ENCODE measurements around the gene IL1B.
"Not testable (repeated sequence)": the region's sequence is repeated elsewhere in the genome, so short reads cannot be mapped to it uniquely, and the experiment has no call there.

The IL1B gene

GRCh38 chr2:112835061-112835501 is 1.5 kb downstream of the IL1B start:
- Histone ChIP-seq H3F3A (ENCODE audit: control insufficient read depth, insufficient read depth) (no peaks in the 10 kb centered on the region), H3K27ac (ENCODE audit: low read depth, low read length) (no peak overlapping the region), H3K4me2 (ENCODE audit: low read length) (no peak overlapping the region), H3K9me3 (ENCODE audit: control insufficient read depth, insufficient read depth, low read length) (no peaks in the 10 kb centered on the region), H3K79me2 (ENCODE audit: control insufficient read depth, low read length) (no peaks in the 10 kb centered on the region), H3K4me1 (ENCODE audit: control insufficient read depth, low read length) (no peaks in the 10 kb centered on the region), H3K36me3 (ENCODE audit: control insufficient read depth, low read length) (no peaks in the 10 kb centered on the region), H3K4me3 (ENCODE audit: low read length) (no peak overlapping the region), H3K9me2 (replicated peaks; ENCODE audit: control insufficient read depth, low read length) (no peaks in the 10 kb centered on the region), H4K20me1 (ENCODE audit: control insufficient read depth, insufficient read depth, low read depth, low read length) (no peaks in the 10 kb centered on the region), H3K27me3 (ENCODE audit: control insufficient read depth, low read length) (peaks cover 25% of the 10 kb centered on the region)
- TF ChIP-seq CTCF (IDR thresholded peaks at IDR 0.05; ENCODE audit: low read depth, low read length, poor library complexity, severe bottlenecking) (no peak), EZH2phosphoT487 (IDR thresholded peaks at IDR 0.05; ENCODE audit: borderline replicate concordance, low read length) (no peak)

- Histone ChIP-seq H3K27me3 (ENCODE audit: control insufficient read depth, low read length) (peaks cover 25% of the 10 kb centered on the region), H3K4me1 (ENCODE audit: control insufficient read depth, low read length) (no peaks in the 10 kb centered on the region), H3K9me3 (ENCODE audit: control insufficient read depth, insufficient read depth, low read length) (no peaks in the 10 kb centered on the region), H3K36me3 (ENCODE audit: control insufficient read depth, low read length) (no peaks in the 10 kb centered on the region), H3K9me2 (replicated peaks; ENCODE audit: control insufficient read depth, low read length) (no peaks in the 10 kb centered on the region), H3K27ac (ENCODE audit: low read depth, low read length) (no peak overlapping the region), H3K79me2 (ENCODE audit: control insufficient read depth, low read length) (no peaks in the 10 kb centered on the region), H3F3A (ENCODE audit: control insufficient read depth, insufficient read depth) (no peaks in the 10 kb centered on the region), H4K20me1 (ENCODE audit: control insufficient read depth, insufficient read depth, low read depth, low read length) (no peaks in the 10 kb centered on the region), H3K4me2 (ENCODE audit: low read length) (no peak overlapping the region), H3K4me3 (ENCODE audit: low read length) (no peak overlapping the region)
- TF ChIP-seq EZH2phosphoT487 (IDR thresholded peaks at IDR 0.05; ENCODE audit: borderline replicate concordance, low read length), result no peak
- TF ChIP-seq CTCF (IDR thresholded peaks at IDR 0.05; ENCODE audit: low read depth, low read length, poor library complexity, severe bottlenecking), result no peak
Measured at GRCh38 chr2:112834396-112835037, 2.1 kb downstream of the IL1B start.

GRCh38 chr2:112833976-112834375 is 2.6 kb downstream of the IL1B start:
- H3K27me3 ChIP-seq (ENCODE audit: control insufficient read depth, low read length), result peaks cover 23% of the 10 kb centered on the region
- H3K27ac ChIP-seq (ENCODE audit: low read depth, low read length), result no peak overlapping the region
- no peaks in the 10 kb centered on the region for H3K9me3 ChIP-seq (ENCODE audit: control insufficient read depth, insufficient read depth, low read length)
- H3K4me3 ChIP-seq (ENCODE audit: low read length), result no peak overlapping the region
- no peaks in the 10 kb centered on the region for H4K20me1 ChIP-seq (ENCODE audit: control insufficient read depth, insufficient read depth, low read depth, low read length)
- no peaks in the 10 kb centered on the region for H3K9me2 ChIP-seq (replicated peaks; ENCODE audit: control insufficient read depth, low read length)
- H3K4me1 ChIP-seq (ENCODE audit: control insufficient read depth, low read length), result no peaks in the 10 kb centered on the region
- no peaks in the 10 kb centered on the region for H3F3A ChIP-seq (ENCODE audit: control insufficient read depth, insufficient read depth)
- no peaks in the 10 kb centered on the region for H3K79me2 ChIP-seq (ENCODE audit: control insufficient read depth, low read length)
- H3K4me2 ChIP-seq (ENCODE audit: low read length), result no peak overlapping the region
- TF ChIP-seq EZH2phosphoT487 (IDR thresholded peaks at IDR 0.05; ENCODE audit: borderline replicate concordance, low read length) (no peak), CTCF (IDR thresholded peaks at IDR 0.05; ENCODE audit: low read depth, low read length, poor library complexity, severe bottlenecking) (no peak)
- H3K36me3 ChIP-seq (ENCODE audit: control insufficient read depth, low read length), result no peaks in the 10 kb centered on the region

GRCh38 chr2:112833639-112833931 is 3.0 kb downstream of the IL1B start:
- not testable (repeated sequence) for H3K4me2 ChIP-seq (ENCODE audit: low read length)

More at GRCh38 chr2:112833639-112833931, 3.0 kb downstream of the IL1B start:
- H3K36me3 ChIP-seq (ENCODE audit: control insufficient read depth, low read length); H3K4me1 ChIP-seq (ENCODE audit: control insufficient read depth, low read length); H3K4me3 ChIP-seq (ENCODE audit: low read length); H3K79me2 ChIP-seq (ENCODE audit: control insufficient read depth, low read length); H3K9me2 ChIP-seq (replicated peaks; ENCODE audit: control insufficient read depth, low read length); H3K9me3 ChIP-seq (ENCODE audit: control insufficient read depth, insufficient read depth, low read length); H3K27ac ChIP-seq (ENCODE audit: low read depth, low read length); H4K20me1 ChIP-seq (ENCODE audit: control insufficient read depth, insufficient read depth, low read depth, low read length); H3F3A ChIP-seq (ENCODE audit: control insufficient read depth, insufficient read depth): not testable (repeated sequence)
- H3K27me3 ChIP-seq (ENCODE audit: control insufficient read depth, low read length), result peaks cover 21% of the 10 kb centered on the region

All from DOHH2 (cell line).